NCI-H1694 (cell line): ENCODE measurements around the gene BCO1.
"Not testable (repeated sequence)": the region's sequence is repeated elsewhere in the genome, so short reads cannot be mapped to it uniquely, and the experiment has no call there.

Experiments used
- DNase-seq: peaks from one replicate; lab custom pipeline; 2025; lab: John Stamatoyannopoulos, UW

Gene BCO1, protein sequence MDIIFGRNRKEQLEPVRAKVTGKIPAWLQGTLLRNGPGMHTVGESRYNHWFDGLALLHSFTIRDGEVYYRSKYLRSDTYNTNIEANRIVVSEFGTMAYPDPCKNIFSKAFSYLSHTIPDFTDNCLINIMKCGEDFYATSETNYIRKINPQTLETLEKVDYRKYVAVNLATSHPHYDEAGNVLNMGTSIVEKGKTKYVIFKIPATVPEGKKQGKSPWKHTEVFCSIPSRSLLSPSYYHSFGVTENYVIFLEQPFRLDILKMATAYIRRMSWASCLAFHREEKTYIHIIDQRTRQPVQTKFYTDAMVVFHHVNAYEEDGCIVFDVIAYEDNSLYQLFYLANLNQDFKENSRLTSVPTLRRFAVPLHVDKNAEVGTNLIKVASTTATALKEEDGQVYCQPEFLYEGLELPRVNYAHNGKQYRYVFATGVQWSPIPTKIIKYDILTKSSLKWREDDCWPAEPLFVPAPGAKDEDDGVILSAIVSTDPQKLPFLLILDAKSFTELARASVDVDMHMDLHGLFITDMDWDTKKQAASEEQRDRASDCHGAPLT

DNA sequence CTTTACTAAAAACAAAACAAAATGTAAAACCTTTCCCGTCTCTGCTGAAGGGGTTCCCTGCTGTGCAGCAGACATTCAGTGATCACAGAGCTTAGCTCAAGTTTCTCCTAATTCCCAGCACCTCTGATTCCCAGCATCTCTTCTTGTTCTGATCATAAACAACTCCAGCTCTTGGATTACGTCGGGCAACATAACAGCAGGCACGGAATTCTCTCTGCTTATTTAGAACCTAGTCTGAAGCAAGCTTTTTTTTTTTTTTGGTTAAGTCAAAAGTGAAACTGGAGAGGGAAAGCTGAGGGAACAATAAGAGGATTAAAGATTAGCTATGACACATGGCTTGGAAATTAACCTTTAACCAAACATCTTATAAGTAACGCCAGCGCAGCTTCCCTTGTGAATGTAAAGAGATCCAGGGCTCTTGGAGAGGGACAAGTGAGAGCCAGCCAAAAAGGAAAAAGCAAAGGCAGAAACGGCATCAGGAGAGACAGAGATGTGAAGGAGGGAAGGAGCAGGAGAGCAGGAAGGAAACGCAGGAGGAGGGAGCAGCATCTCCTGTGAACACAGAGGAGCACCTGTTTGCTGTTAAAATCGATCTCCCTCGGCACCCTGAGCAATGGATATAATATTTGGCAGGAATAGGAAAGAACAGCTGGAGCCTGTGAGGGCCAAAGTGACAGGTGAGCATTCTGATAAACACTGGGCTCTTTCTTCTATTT lies at the start of gene BCO1:
TSS of gene BCO1 (plus strand) at position 394 of the 716 bp plus-strand sequence. CDS start at position 614, 220 bp downstream.
- DNase-seq = no peak

DNA sequence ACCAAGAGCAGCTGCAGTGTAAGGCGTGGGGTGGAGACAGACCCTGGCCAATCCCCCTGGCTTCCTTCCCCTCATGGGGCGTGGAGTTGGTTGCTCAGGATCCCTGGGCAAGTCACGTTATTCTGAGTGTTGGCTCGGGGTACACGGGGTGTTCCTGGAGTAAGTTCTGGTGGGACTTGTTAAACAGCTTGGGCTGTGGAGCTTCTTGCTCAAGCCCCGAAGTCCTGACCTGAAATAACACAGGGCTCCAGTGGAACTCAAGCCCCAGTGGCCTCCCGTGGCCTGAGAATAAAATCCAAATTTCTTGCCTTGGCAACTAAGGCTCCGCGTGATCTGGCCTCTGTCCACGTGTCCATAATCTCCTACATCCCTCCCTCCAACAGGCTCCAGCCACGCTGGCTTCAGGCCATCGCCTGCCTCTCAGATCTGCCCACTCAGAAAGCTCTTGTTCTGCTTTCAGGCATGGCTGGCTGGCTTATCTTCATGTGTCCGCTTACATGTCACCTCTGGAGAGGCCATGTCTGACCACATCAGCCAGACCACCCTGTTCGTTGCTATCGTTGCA lies 49.3 kb upstream of the BCO1 start:
- DNase-seq = no peak

DNA sequence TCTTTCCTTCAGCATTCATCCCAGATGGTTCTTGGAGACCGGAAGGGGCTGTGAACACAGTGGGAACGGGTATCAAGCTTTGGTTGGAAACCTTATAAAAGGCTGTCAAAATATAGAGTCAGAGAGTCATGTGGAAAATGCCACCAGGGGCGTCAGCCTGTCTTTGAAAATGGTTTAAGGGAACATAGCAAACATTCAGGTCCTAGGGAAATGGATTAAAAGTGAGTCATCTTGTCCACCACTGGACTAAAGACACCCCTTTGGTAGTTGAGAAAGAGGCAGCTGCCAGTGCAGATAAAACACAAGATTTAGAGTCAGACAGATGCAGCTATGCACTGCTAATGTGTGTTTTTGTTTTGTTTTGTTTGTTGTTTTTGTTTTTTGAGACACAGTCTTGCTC lies 47.8 kb upstream of the BCO1 start:
- no peak for DNase-seq

DNA sequence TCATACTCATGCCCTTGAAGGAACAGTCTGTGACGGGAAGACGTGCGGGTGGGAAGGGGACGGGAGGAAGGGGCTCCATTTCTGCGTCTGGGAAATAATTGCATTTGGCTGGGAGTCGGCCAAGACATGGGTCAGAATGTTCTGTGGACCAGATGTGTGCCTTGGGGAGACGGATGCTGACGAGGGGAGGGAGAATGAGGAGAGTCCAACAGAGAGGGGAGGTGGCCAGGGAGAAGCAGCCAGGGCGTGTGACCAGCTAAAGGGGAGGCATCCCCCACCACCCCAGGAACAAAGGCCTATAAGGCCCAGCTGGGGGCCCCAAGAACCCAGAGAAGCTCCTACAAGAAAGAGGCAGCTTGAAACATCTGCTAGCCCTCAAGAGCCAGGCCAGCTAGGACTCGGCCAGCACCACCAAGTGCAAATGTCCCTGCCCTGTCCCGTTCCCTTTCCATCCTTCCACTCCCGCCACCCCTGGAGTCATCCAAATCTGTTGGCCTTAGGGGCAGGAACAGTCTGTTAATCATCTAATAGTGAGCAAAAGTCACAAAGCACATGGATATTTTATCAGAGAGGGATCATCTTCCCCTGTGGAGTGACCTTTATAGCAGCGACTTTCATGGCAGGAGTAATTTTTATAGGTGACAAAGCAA lies 42.5 kb upstream of the BCO1 start:
- DNase-seq = no peak

DNA sequence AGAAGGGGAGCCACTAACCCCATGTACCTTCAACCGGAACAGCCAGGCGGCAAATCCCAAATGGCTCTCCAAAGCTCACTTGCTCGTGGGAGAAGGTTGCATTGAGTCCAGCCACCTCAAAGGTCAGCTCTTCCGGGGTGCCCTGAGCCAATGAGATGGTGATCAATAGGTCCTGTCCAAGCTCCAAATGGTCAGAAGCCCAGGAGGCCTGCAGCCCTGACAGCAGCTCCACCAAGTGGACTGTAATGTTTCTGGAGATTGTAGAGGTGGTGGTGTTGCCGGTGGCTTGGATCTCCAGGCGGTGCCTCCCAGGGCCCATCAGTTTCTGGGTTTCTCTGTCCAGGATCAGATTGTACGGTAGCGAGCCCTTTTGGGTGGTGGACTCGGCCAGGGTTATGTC lies 39.9 kb upstream of the BCO1 start:
- DNase-seq = no peak

DNA sequence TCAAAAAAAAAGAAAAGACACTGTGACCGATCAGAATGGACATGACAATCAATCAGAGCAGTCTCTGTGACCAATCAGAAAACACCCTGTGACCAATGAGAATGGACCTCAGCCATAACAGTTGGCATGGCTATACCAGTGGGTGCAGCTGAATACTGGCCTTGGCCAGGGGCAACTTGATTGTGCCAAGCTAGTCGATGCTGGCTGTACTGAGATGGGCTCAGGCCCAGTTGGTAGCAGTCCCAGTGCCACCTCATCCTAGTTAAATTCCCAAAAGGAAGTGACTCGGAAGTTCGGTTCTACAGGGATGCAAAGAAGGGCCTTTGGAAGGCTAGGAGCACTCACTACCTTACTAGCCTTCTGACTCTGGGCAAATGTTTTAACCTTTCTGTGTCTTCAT lies 37.2 kb upstream of the BCO1 start:
- no peak for DNase-seq

DNA sequence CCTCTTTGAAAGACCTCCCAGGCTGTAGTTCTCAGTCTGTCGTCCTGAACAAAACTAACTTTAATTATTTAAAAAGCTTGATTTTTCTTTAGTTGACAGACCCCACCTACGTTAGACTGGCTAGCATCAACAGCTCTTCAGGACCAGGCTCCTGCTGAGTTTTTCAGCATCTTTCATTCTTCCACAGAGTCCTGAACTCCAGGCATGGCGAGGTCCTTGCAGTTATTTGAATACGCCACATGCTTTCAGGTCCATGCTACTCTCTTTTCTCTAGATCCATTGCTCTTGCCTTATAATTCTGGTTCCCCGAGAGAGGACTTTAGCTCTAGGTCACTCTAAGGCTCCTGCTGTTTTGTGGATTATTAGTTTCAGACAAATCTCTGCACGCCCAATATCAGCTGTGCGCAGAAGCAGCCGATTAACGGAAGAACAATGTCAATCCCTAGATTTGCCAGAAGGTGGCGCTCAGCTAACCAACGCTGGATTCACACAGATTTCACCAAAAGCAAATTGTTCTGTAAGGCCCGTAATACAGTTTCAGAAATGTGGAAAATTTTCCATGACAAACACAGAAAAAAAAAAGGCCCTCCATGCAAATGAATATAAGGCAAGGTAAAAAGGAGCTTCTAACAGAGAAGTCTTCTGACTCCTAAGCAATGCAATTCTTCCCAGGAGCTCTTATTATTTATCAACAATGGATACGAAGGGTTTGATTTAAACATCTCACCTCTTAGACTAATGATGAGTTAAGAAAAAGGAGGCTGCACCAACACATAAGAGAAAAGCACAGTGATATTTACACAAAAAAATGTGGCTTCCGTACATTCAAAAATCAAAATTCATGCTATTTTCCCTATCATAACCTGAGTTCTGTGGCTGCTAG lies 33.5 kb upstream of the BCO1 start:
- DNase-seq = peak; percentile 43

DNA sequence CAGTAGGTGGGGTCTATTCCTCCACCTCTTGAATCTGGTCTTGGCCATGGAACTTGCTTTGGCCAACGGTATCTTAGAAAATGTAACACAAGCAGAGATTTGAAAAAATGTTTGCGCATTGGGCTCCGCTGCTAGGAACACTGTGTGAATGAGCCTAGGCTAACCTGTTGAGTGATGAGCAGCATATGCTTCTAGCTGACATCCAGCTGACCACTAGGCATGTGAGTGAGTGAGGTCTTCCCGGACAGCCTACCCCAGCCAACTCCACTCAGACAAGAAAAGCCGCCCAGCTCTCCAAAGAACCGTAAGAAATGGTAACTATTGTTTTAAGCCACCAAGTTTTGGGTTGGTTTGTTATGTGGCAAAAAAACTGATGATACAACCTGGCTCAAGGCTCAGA lies 31.4 kb upstream of the BCO1 start:
- no peak for DNase-seq

DNA sequence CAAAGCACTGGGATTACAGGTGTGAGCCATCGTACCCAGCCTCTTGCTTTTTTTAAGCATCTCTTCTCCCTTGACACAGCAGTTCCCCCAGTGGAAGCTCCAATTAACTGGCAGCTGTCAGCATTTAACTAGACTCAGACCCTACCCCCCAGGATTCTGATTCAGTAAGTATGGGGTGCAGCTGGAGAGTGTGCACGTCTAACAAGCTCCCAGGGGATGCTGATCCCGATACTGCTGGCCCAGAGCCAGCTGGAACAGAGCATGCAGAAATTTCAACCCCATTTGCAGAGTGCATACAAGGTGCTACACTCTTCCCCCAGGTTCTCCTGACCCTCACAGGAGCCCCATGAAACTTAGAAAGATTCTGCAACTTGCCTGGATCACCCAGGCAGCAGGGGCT lies 27.7 kb upstream of the BCO1 start:
- DNase-seq = no peak

DNA sequence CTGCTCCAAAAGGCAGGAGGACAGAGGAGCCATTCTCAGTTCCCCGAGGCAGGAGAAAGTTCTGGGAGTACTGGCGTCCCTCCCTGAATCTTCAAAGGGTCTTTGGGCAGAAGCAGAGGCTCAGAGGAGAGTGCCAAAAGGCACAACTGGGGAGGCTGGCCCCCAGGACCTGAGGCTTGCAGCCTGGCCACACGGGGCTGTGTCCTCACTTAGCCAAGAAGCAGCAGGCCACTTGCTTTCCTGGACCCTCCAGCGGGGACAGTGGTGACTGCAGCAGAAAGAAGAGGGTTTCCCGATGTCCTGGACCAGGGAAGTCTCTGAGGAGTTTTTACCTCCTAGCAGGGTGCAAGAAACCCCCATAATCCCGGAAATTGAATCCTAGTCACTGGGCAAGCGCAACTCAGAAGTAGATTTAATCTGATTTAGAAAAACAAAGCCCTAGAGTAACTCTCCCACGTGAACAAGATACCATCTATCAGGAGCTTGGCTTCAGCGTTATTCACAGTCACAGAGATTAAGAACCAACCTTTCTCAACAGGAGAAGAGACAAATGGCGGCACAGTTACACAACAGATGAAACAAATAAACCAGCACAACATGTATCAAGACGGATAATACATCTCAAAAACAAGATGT lies 25.5 kb upstream of the BCO1 start:
- DNase-seq = no peak

DNA sequence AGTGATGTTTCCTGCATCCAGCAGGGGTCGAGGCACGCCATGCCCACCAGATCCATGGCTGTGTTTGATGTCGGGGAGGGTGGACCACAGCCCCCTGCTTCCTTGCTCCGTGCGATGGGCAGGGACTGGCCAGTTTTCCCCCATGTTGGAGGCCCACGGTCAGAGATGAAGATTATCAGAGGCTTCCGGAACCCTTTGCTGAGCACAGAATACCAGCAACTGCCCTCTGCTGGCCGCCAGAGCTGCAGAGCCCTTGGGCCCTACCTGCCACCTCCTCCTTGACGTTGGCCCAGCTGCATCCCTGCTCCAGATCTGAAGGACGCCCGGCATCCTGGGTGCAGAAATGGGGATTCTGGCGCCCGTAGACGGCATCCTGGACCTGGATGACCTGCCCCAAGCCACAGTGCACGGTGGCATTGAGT lies 23.7 kb upstream of the BCO1 start:
- DNase-seq = no peak

DNA sequence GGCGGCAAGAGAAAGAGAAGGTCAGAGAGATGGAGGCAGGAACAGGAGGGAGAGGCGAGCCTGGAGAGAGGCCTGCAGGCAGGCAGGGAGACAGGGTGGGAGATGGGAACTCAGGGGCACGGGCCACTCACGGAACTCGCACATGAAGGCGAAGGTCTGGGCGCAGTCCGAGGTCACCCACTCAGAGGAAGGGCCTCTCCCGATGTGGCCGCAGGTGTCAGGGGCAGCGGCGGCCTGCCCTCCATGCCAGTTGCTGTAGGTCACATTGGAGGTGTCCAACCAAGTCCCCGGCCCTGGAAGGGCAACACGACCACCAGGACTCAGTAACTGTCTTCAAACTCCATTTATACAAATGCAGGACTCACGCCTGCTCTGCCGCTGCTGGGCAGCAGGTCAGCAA lies 22.4 kb upstream of the BCO1 start:
- DNase-seq = no peak

DNA sequence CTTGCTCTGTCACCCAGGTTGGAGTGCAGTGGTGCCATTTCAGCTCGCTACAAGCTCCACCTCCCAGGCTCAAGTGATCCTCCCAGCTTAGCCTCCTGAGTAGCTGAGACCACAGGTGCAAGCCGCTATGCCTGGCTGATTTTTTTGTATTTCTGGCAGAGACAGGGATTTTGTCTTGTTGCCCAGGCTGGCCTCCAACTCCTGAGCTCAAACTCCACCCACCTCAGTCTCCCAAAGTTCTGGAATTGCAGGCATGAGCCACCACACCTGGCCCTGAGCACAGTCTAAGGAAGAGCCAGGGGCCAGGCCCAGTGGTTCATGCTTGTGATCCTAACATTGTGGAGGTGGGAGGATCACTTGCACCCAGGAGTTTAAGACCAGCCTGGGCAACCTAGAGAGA lies 21.8 kb upstream of the BCO1 start:
- DNase-seq = no peak

DNA sequence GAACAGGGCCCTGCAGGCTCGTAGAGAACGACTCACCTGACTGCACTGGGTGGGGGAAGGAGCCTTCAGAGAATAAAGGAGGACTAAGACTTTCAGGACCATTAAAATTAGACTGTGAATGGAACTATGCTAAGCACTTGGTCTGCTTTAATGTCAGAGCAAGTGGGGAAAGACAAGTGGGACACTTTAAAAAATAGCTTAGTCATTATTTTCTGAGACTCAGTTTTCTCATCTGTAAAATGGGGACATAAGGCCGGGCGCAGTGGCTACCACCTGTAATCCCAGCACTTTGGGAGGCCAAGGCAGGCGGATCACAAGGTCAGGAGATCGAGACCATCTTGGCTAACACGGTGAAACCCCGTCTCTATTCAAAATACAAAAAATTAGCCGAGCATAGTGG lies 19.3 kb upstream of the BCO1 start:
- DNase-seq = no peak

DNA sequence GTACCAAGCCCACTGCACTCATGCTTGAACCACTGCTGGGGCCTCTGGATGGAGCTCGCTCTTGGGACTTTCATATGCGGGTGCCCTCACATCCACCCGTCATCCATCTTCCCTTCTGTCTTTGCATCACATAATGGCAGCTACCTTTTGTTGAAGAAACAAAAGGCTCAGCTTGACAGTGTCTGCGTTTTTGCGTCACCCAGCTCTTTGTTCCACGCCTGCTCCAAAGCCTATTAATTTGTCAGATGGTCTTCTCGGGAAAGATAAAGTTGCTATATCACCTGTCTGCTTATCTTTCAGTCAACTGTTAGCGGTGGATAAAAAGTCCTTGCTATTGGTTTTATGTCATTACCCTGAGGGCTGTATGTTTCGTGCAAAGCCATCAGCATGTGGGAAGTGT lies 18.1 kb upstream of the BCO1 start:
- DNase-seq = no peak

DNA sequence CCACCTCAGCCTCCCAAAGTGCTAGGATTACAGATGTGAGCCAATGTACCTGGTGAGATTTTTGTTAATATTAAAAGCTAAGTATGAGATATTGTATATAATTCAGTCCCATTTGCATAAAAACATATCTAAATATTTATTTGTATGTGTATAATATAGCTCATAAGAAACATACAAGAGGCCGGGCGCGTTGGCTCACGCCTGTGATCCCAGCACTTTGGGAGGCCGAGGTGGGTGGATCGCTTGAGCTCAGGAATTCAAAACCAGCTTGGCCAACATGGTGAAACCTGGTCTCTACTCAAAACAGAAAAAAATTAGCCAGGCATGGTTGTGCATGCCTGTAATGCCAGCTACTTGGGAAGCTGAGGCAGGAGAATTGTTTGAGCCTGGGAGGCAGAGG lies 16.8 kb upstream of the BCO1 start:
- DNase-seq = no peak

DNA sequence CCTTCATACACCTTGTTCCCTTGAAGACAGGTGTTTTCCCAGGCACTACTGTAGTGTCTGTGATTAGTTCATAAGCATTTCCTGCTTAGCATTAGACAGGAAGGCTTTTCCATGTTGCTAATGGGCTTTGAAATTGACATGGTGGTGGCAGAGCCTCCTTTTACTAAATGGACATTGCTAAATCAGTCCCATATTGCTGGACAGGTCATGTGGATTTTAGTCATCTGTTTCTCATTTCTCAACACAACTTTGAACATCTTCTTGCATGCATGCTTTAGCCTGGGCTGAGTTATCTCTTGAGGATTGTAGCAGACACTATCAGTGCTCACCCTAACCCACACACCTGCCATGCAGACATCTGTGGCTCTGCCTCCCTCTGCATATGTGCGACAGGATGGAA lies 13.7 kb upstream of the BCO1 start:
- no peak for DNase-seq

DNA sequence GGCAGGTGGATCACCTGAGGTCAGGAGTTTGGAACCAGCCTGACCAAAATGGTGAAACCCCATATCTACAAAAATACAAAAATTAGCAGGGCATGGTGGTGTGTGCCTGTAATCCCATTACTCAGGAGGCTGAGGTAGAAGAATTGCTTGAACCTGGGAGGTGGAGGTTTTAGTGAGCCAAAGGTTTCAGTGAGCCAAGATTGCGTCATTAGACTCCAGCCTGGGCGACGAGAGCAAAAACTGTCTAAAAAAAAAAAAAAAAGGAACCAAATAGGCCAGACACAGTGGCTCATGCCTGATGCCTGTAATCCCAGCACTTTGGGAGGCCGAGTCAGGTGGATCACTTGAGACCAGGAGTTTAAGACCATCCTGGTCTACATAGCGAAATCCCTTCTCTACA lies 12.8 kb upstream of the BCO1 start:
- DNase-seq = not testable (repeated sequence)

DNA sequence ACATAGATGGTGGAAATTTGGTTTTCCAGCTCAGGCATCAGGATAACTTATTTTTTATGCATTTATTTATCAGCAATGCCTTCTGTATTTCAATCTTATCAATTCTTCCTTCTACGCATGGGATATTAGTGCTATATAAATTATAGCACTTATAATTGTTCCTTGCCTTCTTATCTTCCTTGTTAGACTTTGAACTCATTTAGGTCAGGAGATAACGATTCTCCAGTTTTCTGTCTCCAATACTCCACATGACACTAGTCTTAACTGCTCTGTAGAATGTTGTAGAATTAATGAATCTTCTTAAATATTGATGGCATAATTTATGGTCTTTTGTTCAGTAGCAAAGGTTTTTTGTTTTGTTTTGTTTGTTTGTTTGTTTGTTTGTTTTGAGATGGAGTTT lies 10.7 kb upstream of the BCO1 start:
- no peak for DNase-seq

DNA sequence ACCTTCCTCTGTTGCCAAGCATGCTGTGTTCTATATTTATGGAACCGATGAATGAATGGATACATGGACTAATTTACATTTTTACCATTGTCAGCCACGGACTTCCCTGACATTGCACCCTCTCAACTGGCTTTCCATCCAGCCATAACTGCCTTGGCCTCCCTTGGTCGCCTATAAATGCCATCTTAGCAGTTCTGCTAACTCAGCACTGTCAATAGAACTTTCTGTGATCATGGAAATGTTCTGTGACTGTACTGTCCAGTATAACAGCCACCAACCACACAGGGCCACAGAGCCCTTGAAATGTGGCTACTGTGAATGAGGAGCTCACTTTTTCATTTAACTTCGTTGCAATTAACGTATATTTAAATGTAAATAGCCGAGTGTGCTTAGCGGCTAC lies 8.7 kb upstream of the BCO1 start:
- DNase-seq = no peak

DNA sequence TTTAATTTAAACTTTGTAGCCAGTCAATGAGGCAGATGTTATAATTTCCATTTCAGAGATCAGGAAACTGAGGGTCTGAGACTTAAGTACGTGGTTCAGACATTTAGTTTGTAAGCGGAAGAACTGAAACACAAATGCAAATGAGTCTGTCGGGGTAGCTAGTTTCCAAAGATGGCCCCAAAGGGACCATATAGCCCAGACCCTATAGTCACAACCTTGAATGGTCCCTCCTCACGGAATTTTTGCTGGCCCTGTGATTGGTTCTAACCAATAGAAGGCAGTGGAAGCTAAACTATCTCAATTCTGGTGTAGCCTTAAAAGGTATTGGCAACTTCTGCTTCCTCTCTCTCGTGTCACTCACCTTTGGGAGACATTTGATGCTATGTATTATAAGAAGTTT lies 7.5 kb upstream of the BCO1 start:
- no peak for DNase-seq
